Measurements from ENCODE around the gene PHF23. TPM values are rescaled to one million over a fixed set of nuclear protein-coding genes. Genes with fewer than 3 reads are reported as not detected.
A peak's percentile ranks its signal among the peaks of the same experiment; 100 is the strongest.

Gene PHF23
- total and polyA plus RNA-seq, 8 donors: 7.0 to 23.3 (median 11.9) TPM

- Histone ChIP-seq H3K27ac (peak overlapping the region in 2 of 4 donors; percentile 35 to 68), H3K4me1 (no peaks in the 10 kb centered on the region), H3K36me3 (no peaks in the 10 kb centered on the region), H3K27me3 (no peaks in the 10 kb centered on the region), H3K4me3 (peak overlapping the region in 3 of 4 donors; percentile 20 to 48 (median 29)), H3K9me3 (no peaks in the 10 kb centered on the region)
- DNase-seq: peak; percentile 79 to 88 (median 86)
- 2 to 4% methylated on average over 14 to 15 of the region's 15 CpGs for WGBS, 2 donors
- intact Hi-C loops (cut with DNase I): no loop called here
- ATAC-seq: peak; percentile 19 to 48 (median 32)
- TF ChIP-seq CTCF (IDR thresholded peaks at IDR 0.05): peak in 1 of 4 donors; percentile 16
- FAIRE-seq: no peak
Measured at GRCh38 chr17:7213895-7214299, 25.4 kb downstream of the PHF23 start.

- Histone ChIP-seq H3K27me3 (no peaks in the 10 kb centered on the region), H3K4me3 (no peak overlapping the region), H3K36me3 (no peaks in the 10 kb centered on the region), H3K27ac (no peak overlapping the region), H3K9me3 (no peaks in the 10 kb centered on the region), H3K4me1 (no peaks in the 10 kb centered on the region)
- ATAC-seq: no peak
- WGBS, 2 donors: 22 to 24% methylated on average over 22 to 33 of the region's 37 CpGs
- intact Hi-C loops (cut with DNase I): no loop called here
- peak in 3 of 6 donors; percentile 3 to 13 (median 12) for DNase-seq
- no peak for FAIRE-seq
- no peak for TF ChIP-seq CTCF (IDR thresholded peaks at IDR 0.05)
Measured at GRCh38 chr17:7211491-7212273, 27.6 kb downstream of the PHF23 start.

- ATAC-seq (no peak), FAIRE-seq (no peak), DNase-seq (peak in 1 of 6 donors; percentile 8)
- 80 to 82% methylated on average over 9 of the region's 9 CpGs for WGBS, 2 donors
- intact Hi-C loops (cut with DNase I): no loop called here
- no peaks in the 10 kb centered on the region for H3K4me1 ChIP-seq
- H3K36me3 ChIP-seq: no peaks in the 10 kb centered on the region
- H3K27me3 ChIP-seq: no peaks in the 10 kb centered on the region
- TF ChIP-seq CTCF (IDR thresholded peaks at IDR 0.05): no peak
- H3K4me3 ChIP-seq: no peak overlapping the region
- no peaks in the 10 kb centered on the region for H3K9me3 ChIP-seq
- no peak overlapping the region for H3K27ac ChIP-seq
Measured at GRCh38 chr17:7208754-7209460, 30.4 kb downstream of the PHF23 start.

GRCh38 chr17:7208027-7208571 is 31.2 kb downstream of the PHF23 start:
- 56 to 59% methylated on average over 16 to 21 of the region's 21 CpGs for WGBS, 2 donors
- no peak for ATAC-seq
- FAIRE-seq: no peak
- Histone ChIP-seq H3K27me3 (no peaks in the 10 kb centered on the region), H3K27ac (no peak overlapping the region), H3K4me3 (no peak overlapping the region), H3K36me3 (no peaks in the 10 kb centered on the region), H3K4me1 (no peaks in the 10 kb centered on the region), H3K9me3 (no peaks in the 10 kb centered on the region)
- DNase-seq: peak in 3 of 6 donors; percentile 19 to 77 (median 55)
- TF ChIP-seq CTCF (IDR thresholded peaks at IDR 0.05): no peak
- intact Hi-C loops (cut with DNase I): no loop called here
